Immature natural killer cell (primary cell): Measurements from ENCODE around the gene ZRANB3. TPM values are rescaled to one million over a fixed set of nuclear protein-coding genes. Genes with fewer than 3 reads are reported as not detected.
"Not testable (repeated sequence)": the region's sequence is repeated elsewhere in the genome, so short reads cannot be mapped to it uniquely, and the experiment has no call there.

Experiments used
- DNase-seq, 3 donors: peaks; one replicate each; pipeline ENCODE4 v3.0.0; 2022; ENCODE audit warnings: mixed read lengths in 1 of 3
- H3K27ac Mint-ChIP-seq, 6 donors: one replicate each; pipeline ENCODE4 v1.8.0; 2020; ENCODE audit warnings: mixed read lengths in 6 of 6, mild to moderate bottlenecking in 5 of 6, inconsistent platforms in 4 of 6, moderate library complexity in 3 of 6
- H3K27me3 Mint-ChIP-seq, 3 donors: one replicate each; pipeline ENCODE4 v1.8.0; 2020 to 2021; ENCODE audit warnings: low read depth in 3 of 3, mild to moderate bottlenecking in 3 of 3, mixed read lengths in 3 of 3, moderate library complexity in 3 of 3, inconsistent platforms in 1 of 3
- H3K36me3 Mint-ChIP-seq, 3 donors: one replicate each; pipeline ENCODE4 v1.8.0; 2020; ENCODE audit warnings: mixed read lengths in 3 of 3, inconsistent platforms in 2 of 3, mild to moderate bottlenecking in 2 of 3
- H3K4me1 Mint-ChIP-seq, 2 donors: one replicate each; pipeline ENCODE4 v1.8.0; 2020; ENCODE audit warnings: inconsistent platforms in 2 of 2, mild to moderate bottlenecking in 2 of 2, mixed read lengths in 2 of 2, moderate library complexity in 1 of 2
- H3K4me3 Mint-ChIP-seq, 5 donors: one replicate each; pipeline ENCODE4 v1.8.0; 2020; ENCODE audit warnings: mild to moderate bottlenecking in 5 of 5, mixed read lengths in 5 of 5, inconsistent platforms in 3 of 5, moderate library complexity in 3 of 5
- H3K9me3 Mint-ChIP-seq, 6 donors: one replicate each; pipeline ENCODE4 v1.8.0; 2020; ENCODE audit warnings: mild to moderate bottlenecking in 6 of 6, mixed read lengths in 6 of 6, inconsistent platforms in 4 of 6, moderate library complexity in 3 of 6
- polyA plus RNA-seq, 3 donors: library from polyadenylated mRNA; unstranded; fragments of 300-500 nt; fragmentation: Illumina TruSeq; gene quantifications; one replicate each; pipeline ENCODE4 v1.2.3, GENCODE V29; 2021

Gene ZRANB3
- polyA plus RNA-seq, 3 donors from 2014 or later = 5.5 to 6.3 (median 5.8) TPM

DNA sequence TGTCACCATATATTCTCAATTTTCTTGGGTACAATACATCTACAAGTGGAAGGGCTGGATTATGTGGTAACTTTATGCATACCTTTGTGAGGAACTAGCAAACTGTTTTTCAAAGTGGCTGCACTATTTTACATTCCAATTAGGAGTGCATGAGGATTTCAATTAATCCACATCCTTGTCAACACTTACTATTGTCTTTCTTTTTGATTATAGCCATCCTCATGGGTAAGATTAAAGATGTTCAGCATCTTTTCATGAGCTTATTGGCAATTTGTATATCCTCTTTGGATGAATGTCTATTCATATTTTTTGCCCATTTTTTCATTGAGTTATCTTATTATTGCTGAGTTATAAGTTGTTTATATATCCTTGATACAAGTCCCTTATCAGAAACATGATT, 73.7 kb downstream of the ZRANB3 start:
- no peak overlapping the region for H3K27ac Mint-ChIP-seq
- no peak overlapping the region for H3K4me3 Mint-ChIP-seq
- no peak for DNase-seq
- H3K36me3 Mint-ChIP-seq = peaks cover 6 to 18% (median 7%) of the 10 kb centered on the region in 3 donors
- H3K4me1 Mint-ChIP-seq = no peaks in the 10 kb centered on the region
- no peaks in the 10 kb centered on the region for H3K27me3 Mint-ChIP-seq
- peaks cover 9 to 15% (median 12%) of the 10 kb centered on the region in 6 donors for H3K9me3 Mint-ChIP-seq

DNA sequence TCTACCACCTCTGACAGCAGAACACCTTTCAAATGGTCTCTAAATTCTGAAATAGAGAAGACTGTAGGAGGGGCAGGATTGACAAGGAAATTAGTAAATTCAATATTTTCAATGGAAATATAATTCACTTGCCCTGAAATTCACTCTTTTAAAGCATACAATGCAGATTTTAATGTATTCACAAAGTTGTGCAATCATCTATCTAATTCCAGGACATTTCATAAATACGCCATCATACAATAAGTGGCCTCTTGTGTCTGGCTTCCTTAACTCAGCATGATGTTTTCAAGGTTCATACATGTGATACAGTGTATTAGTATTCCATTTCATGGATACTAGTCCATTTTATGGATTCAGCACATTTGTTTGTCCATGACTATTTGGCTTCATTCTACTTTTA, 74.2 kb downstream of the ZRANB3 start:
- Mint-ChIP-seq H3K36me3 (peaks cover 9 to 20% (median 12%) of the 10 kb centered on the region in 3 donors), H3K4me3 (no peak overlapping the region), H3K4me1 (no peaks in the 10 kb centered on the region), H3K27ac (no peak overlapping the region), H3K9me3 (peaks cover 11 to 19% (median 14%) of the 10 kb centered on the region in 6 donors), H3K27me3 (no peaks in the 10 kb centered on the region)
- DNase-seq = no peak

DNA sequence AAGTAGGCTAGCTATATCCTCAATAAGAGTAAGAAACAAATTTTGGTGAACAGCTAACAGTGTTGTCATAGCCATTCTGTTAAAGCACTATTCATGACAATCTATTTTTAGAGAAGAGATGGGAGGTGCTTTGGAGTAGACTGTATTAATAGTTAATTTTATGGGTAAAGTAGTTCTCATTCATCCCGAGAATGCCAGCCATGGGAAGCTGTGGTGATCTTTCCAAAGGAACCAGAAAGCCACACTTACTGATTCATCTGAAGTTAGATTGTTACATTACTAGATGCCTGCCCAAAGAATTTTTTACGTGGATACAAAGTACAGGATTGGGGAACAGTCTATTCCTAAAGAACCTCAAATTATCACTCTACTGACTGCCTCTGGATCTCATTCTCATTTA, 74.6 kb downstream of the ZRANB3 start:
- H3K4me1 Mint-ChIP-seq = no peaks in the 10 kb centered on the region
- H3K36me3 Mint-ChIP-seq = peaks cover 12 to 23% (median 16%) of the 10 kb centered on the region in 3 donors
- no peak overlapping the region for H3K27ac Mint-ChIP-seq
- H3K9me3 Mint-ChIP-seq = peaks cover 14 to 23% (median 16%) of the 10 kb centered on the region in 6 donors
- no peak for DNase-seq
- no peak overlapping the region for H3K4me3 Mint-ChIP-seq
- H3K27me3 Mint-ChIP-seq = no peaks in the 10 kb centered on the region

DNA sequence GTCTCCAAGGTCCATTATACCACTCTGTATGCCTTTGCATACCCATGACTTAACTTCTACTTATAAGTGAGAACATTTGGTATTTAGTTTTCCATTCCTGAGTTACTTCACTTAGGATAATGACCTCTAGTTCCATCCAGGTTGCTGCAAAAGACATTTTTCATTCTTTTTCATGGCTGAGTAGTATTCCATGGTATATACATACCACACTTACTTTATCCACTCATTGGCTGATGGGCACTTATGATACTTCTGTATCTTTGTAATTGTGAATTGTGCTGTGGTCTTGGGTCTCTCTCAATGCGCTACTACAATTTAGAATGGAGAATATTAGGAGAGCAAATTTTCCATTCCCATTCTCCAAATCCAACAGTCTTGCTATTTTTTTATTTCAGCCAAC, 76.4 kb downstream of the ZRANB3 start:
- no peaks in the 10 kb centered on the region for H3K27me3 Mint-ChIP-seq
- peaks cover 14 to 25% (median 18%) of the 10 kb centered on the region in 6 donors for H3K9me3 Mint-ChIP-seq
- no peak overlapping the region for H3K27ac Mint-ChIP-seq
- DNase-seq = no peak
- no peaks in the 10 kb centered on the region for H3K4me1 Mint-ChIP-seq
- H3K36me3 Mint-ChIP-seq = peaks cover 12 to 23% (median 18%) of the 10 kb centered on the region in 3 donors
- no peak overlapping the region for H3K4me3 Mint-ChIP-seq

DNA sequence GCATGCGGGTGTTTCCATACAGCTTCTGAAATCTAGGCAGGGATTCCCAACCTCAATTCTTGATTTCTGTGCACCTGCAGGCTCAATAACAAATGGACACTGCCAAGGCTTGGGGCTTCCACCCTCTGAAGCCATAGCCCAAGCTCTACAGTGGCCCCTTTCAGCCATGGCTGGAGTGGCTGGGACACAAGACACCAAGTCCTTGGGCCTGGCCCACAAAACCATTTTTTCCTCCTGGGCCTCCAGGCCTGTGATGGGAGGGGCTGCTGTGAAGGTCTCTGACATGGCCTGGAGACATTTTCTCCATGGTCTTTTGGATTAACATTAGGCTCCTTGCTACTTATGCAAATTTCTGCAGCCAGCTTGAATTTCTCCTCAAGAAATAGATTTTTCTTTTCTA, 78.0 kb downstream of the ZRANB3 start:
- not testable (repeated sequence) for H3K27me3 Mint-ChIP-seq, H3K4me3 Mint-ChIP-seq, H3K4me1 Mint-ChIP-seq, DNase-seq, H3K27ac Mint-ChIP-seq
- peaks cover 12 to 30% (median 18%) of the 10 kb centered on the region in 3 donors for H3K36me3 Mint-ChIP-seq
- H3K9me3 Mint-ChIP-seq = peaks cover 14 to 25% (median 18%) of the 10 kb centered on the region in 6 donors

DNA sequence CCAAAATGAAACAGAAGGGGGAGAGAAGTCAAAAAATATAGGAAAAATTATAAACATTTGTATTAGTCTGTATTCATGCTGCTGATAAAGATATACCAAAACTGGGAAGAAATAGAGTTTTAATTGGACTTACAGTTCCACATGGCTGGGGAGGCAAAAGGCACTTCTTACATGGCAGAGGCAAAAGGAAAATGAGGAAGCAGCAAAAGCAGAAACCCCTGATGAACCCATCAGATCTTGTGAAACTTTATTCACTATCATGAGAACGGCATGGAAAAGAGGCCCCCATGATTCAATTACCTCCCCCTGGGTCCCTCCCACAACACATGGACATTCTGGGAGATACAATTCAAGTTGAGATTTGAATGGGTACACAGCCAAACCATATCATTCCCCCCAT, 79.1 kb downstream of the ZRANB3 start:
- Mint-ChIP-seq H3K4me3 (no peak overlapping the region), H3K36me3 (peaks cover 12 to 19% (median 18%) of the 10 kb centered on the region in 3 donors), H3K4me1 (no peaks in the 10 kb centered on the region), H3K27ac (no peak overlapping the region), H3K27me3 (no peaks in the 10 kb centered on the region), H3K9me3 (peaks cover 12 to 25% (median 18%) of the 10 kb centered on the region in 6 donors)
- DNase-seq = no peak

DNA sequence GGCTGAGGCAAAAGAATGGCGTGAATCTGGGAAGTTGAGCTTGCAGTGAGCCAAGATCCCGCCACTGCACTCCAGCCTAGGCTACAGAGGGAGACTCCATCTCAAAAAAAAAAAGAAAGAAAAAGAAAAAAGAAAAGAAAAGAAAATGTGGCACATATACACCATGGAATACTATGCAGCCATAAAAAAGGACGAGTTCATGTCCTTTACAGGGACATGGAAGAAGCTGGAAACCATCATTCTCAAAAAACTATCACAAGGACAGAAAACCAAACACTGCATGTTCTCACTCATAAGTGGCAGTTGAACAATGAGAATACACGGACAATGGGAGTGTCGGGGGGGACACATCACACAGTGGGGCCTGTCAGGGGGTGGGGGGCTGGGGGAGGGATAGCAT, 88.0 kb downstream of the ZRANB3 start:
- not testable (repeated sequence) for DNase-seq, H3K9me3 Mint-ChIP-seq, H3K27me3 Mint-ChIP-seq, H3K27ac Mint-ChIP-seq, H3K4me3 Mint-ChIP-seq, H3K4me1 Mint-ChIP-seq
- peaks cover 10 to 14% (median 14%) of the 10 kb centered on the region in 3 donors for H3K36me3 Mint-ChIP-seq

DNA sequence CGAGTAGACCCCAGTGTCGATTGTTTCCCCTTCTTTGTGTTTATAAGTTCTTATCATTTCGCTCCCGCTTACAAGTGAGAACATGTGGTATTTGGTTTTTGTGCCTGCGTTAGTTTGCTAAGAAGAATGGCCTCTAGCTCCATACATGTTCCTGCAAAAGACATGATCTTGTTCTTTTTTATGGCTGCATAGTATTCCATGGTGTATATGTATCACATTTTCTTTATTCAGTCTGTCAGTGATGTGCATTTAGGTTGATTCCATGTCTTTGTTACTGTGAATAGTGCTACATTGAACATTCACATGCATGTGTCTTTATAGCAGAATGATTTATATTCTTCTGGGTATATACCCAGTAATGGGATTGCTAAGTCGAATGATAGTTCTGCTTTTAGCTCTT, 95.9 kb downstream of the ZRANB3 start:
- not testable (repeated sequence) for H3K27me3 Mint-ChIP-seq, H3K4me3 Mint-ChIP-seq, H3K27ac Mint-ChIP-seq, H3K4me1 Mint-ChIP-seq, DNase-seq
- Mint-ChIP-seq H3K36me3 (peaks cover 8 to 20% (median 16%) of the 10 kb centered on the region in 3 donors), H3K9me3 (peaks cover 0 to 10% (median 2%) of the 10 kb centered on the region in 6 donors)

DNA sequence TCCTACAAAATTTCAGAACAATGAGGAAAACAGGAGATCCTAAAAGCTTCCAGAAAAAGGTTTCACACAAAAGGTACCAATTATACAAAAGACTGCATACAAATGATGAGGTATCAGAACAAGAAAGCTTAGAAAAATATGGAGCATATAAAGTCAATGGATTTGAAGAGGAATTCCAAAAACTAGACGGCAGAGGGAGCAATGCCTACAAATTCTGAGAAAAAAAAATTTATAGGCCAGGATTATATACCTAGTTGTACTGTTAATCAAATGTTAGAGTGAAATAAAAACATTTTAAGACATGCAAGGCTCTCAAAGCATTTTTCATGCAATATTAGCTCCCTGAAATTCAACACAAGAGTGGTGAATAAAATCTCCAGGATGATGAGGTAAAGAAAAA, 106.2 kb downstream of the ZRANB3 start:
- Mint-ChIP-seq H3K4me3 (no peak overlapping the region), H3K9me3 (peaks cover 11 to 29% (median 19%) of the 10 kb centered on the region in 6 donors), H3K27me3 (no peaks in the 10 kb centered on the region), H3K27ac (no peak overlapping the region), H3K4me1 (peaks cover 0 to 1% of the 10 kb centered on the region in 2 donors), H3K36me3 (peaks cover 13 to 26% (median 24%) of the 10 kb centered on the region in 3 donors)
- DNase-seq = no peak

DNA sequence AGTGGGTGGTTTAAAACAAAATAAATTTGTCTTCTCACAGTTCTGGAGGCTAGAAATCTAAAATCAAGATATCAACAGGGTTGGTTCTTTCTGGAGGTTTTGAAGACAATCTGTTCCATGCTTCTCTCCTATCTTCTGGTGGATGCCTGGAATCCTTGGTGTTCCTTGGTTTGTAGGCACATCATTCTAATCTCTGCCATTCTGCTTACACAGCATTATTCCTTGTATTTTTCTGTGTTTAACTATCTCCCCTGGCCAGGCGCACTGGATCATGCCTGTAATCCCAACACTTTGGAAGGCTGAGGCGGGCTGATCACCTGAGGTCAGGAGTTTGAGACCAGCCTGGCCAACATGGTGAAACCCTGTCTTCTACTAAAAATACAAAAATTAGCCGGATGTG, 108.1 kb downstream of the ZRANB3 start:
- Mint-ChIP-seq H3K4me3 (no peak overlapping the region), H3K4me1 (peaks cover 0 to 1% of the 10 kb centered on the region in 2 donors), H3K9me3 (peaks cover 14 to 29% (median 17%) of the 10 kb centered on the region in 6 donors), H3K27ac (no peak overlapping the region), H3K27me3 (peaks cover 0 to 1% (median under 1%) of the 10 kb centered on the region in 3 donors), H3K36me3 (peaks cover 8 to 23% (median 16%) of the 10 kb centered on the region in 3 donors)
- no peak for DNase-seq

DNA sequence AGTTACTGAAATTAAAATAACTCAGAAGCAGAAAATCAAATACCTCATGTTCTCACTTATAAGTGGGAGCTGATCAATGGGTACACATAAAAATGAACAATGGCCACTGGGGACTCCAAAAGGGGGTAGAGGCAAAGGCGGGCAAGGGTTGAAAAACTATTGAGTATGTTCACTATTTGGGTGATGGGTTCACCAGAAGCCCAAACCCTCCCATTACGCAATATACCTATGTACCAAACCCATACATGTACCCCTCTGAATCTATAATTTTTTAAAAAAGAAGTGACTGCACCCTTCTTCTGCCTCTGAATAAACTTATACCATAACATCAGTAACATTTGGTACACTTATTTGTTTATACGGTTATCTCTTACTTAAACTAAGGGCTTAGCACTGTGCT, 119.4 kb downstream of the ZRANB3 start:
- H3K27ac Mint-ChIP-seq = no peak overlapping the region
- peaks cover 0 to 4% (median 3%) of the 10 kb centered on the region in 3 donors for H3K36me3 Mint-ChIP-seq
- DNase-seq = no peak
- peaks cover 0 to 2% (median 0%) of the 10 kb centered on the region in 3 donors for H3K27me3 Mint-ChIP-seq
- no peaks in the 10 kb centered on the region for H3K4me1 Mint-ChIP-seq
- H3K4me3 Mint-ChIP-seq = no peak overlapping the region
- H3K9me3 Mint-ChIP-seq = peaks cover 9 to 42% (median 31%) of the 10 kb centered on the region in 6 donors

DNA sequence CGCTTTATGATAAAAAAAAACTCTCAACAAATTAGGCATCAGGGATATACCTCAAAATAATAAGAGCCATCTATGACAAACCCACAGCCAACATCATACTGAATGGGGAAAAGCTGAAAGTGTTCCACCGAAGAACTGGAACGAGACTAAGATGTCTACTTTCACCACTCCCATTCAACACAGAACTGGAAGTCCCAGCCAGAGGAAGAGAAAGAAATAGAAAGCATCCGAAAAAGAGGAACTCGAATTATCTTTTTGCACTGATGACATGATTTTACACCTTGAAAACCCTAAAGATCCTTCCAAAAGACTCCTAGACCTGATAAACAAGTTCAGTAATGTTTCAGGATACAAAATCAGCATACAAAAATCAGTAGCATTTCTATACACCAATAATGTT, 121.6 kb downstream of the ZRANB3 start:
- no peak overlapping the region for H3K4me3 Mint-ChIP-seq

DNA sequence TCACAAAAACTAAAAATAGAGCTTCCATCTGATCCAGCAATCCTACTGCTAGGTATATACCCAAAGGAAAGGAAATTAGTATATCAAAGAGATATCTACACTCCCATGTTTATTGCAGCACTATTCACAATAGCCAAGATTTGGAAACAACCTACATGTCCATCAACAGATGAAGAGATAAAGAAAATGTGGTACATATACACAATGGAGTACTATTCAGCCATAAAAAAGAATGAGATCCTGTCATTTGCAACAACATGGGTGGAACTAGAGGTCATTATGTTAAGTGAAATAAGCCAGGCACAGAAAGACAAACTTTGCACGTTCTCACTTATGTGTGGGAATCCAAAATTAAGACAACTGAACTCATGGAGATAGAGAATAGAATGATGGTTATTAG, 134.8 kb downstream of the ZRANB3 start:
- H3K9me3 Mint-ChIP-seq = peaks cover 5 to 31% (median 13%) of the 10 kb centered on the region in 6 donors
- not testable (repeated sequence) for H3K27ac Mint-ChIP-seq, H3K4me3 Mint-ChIP-seq, H3K4me1 Mint-ChIP-seq, H3K27me3 Mint-ChIP-seq, DNase-seq
- H3K36me3 Mint-ChIP-seq = peaks cover 0 to 12% (median 9%) of the 10 kb centered on the region in 3 donors

More for the DNA sequence above, 121.6 kb downstream of the ZRANB3 start:
- Mint-ChIP-seq H3K27me3 (no peaks in the 10 kb centered on the region), H3K36me3 (peaks cover 11 to 18% (median 15%) of the 10 kb centered on the region in 3 donors), H3K9me3 (peaks cover 14 to 55% (median 47%) of the 10 kb centered on the region in 6 donors), H3K27ac (no peak overlapping the region), H3K4me1 (no peaks in the 10 kb centered on the region)
- no peak for DNase-seq

DNA sequence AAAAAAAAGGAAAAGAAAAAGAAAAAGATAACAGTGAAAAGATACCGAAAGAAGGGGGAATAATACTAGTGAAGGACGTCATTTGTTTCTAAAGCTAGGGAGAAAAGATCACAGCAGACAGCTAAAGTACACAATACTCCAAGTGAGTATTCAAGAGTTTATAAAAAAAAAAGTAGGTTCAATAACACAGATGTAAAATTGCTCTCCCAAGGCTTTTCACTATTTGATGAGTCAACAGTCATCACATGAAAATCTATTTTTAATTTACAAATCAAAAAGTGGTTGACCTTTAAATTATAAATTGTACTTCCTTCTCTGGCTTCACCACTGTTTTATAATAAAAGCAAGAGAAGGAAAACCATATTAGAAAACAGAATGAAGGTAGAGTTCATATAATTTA, 144.0 kb downstream of the ZRANB3 start:
- H3K9me3 Mint-ChIP-seq = peaks cover 8 to 52% (median 27%) of the 10 kb centered on the region in 6 donors
- H3K27me3 Mint-ChIP-seq = no peaks in the 10 kb centered on the region

DNA sequence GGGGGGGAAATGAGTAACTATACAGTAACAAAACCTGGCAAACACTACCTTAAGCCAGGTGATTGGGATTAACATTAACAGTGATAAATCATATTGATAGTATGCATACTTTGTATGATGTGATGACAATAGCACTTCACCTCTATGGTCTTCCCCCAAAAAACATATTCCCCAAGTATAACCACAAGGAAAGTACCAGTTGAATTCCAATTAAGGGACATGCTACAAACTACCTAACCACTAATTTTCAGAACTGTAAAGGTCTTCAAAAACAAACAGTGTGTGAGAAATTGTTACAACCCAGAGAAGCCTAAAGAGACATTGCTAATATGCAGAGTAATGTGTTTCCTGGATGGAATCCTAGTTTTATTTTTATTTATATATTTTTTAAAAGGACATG, 152.4 kb downstream of the ZRANB3 start:
- no peak overlapping the region for H3K4me3 Mint-ChIP-seq
- no peak overlapping the region for H3K27ac Mint-ChIP-seq
- no peaks in the 10 kb centered on the region for H3K4me1 Mint-ChIP-seq
- no peak for DNase-seq
- peaks cover 27 to 58% (median 46%) of the 10 kb centered on the region in 6 donors for H3K9me3 Mint-ChIP-seq
- H3K36me3 Mint-ChIP-seq = peaks cover 14 to 28% (median 21%) of the 10 kb centered on the region in 3 donors
- no peaks in the 10 kb centered on the region for H3K27me3 Mint-ChIP-seq

More for the DNA sequence above, 144.0 kb downstream of the ZRANB3 start:
- peaks cover 18 to 42% (median 34%) of the 10 kb centered on the region in 3 donors for H3K36me3 Mint-ChIP-seq
- DNase-seq = no peak
- no peak overlapping the region for H3K27ac Mint-ChIP-seq
- no peak overlapping the region for H3K4me3 Mint-ChIP-seq
- no peaks in the 10 kb centered on the region for H3K4me1 Mint-ChIP-seq
